Measurements from ENCODE around the gene IMMP2L.

The IMMP2L gene

GRCh38 chr7:111067682-111068081 is 494.6 kb downstream of the IMMP2L start:
- no peak for TF ChIP-seq CTCF (IDR thresholded peaks at IDR 0.05; ENCODE audit: poor library complexity, severe bottlenecking)
- Histone ChIP-seq H3K4me1 (ENCODE audit: insufficient read depth, poor library complexity, severe bottlenecking) (no peaks in the 10 kb centered on the region), H3K9me3 (ENCODE audit: severe bottlenecking) (no peaks in the 10 kb centered on the region), H3K4me3 (ENCODE audit: severe bottlenecking) (no peak overlapping the region), H3K27ac (ENCODE audit: poor library complexity, severe bottlenecking) (no peak overlapping the region), H3K36me3 (ENCODE audit: low read depth) (no peaks in the 10 kb centered on the region), H3K27me3 (ENCODE audit: insufficient read depth, poor library complexity, severe bottlenecking) (no peaks in the 10 kb centered on the region)
- DNase-seq (ENCODE audit: low spot score) = no peak
- ATAC-seq (ENCODE audit: low read depth) = no peak

GRCh38 chr7:111067251-111067650 is 495.0 kb downstream of the IMMP2L start:
- no peak for DNase-seq (ENCODE audit: low spot score)
- no peak for ATAC-seq (ENCODE audit: low read depth)
- H3K27ac ChIP-seq (ENCODE audit: poor library complexity, severe bottlenecking) = no peak overlapping the region
- no peaks in the 10 kb centered on the region for H3K36me3 ChIP-seq (ENCODE audit: low read depth)
- no peak for TF ChIP-seq CTCF (IDR thresholded peaks at IDR 0.05; ENCODE audit: poor library complexity, severe bottlenecking)
- H3K27me3 ChIP-seq (ENCODE audit: insufficient read depth, poor library complexity, severe bottlenecking) = no peaks in the 10 kb centered on the region
- H3K4me1 ChIP-seq (ENCODE audit: insufficient read depth, poor library complexity, severe bottlenecking) = no peaks in the 10 kb centered on the region
- no peak overlapping the region for H3K4me3 ChIP-seq (ENCODE audit: severe bottlenecking)
- no peaks in the 10 kb centered on the region for H3K9me3 ChIP-seq (ENCODE audit: severe bottlenecking)

- Histone ChIP-seq H3K27ac (ENCODE audit: poor library complexity, severe bottlenecking) (no peak overlapping the region), H3K36me3 (ENCODE audit: low read depth) (no peaks in the 10 kb centered on the region), H3K9me3 (ENCODE audit: severe bottlenecking) (no peaks in the 10 kb centered on the region), H3K4me1 (ENCODE audit: insufficient read depth, poor library complexity, severe bottlenecking) (no peaks in the 10 kb centered on the region), H3K4me3 (ENCODE audit: severe bottlenecking) (no peak overlapping the region), H3K27me3 (ENCODE audit: insufficient read depth, poor library complexity, severe bottlenecking) (no peaks in the 10 kb centered on the region)
- DNase-seq (ENCODE audit: low spot score) (no peak), ATAC-seq (ENCODE audit: low read depth) (no peak)
- no peak for TF ChIP-seq CTCF (IDR thresholded peaks at IDR 0.05; ENCODE audit: poor library complexity, severe bottlenecking)
Observed at GRCh38 chr7:111063166-111063565, 499.1 kb downstream of the IMMP2L start.

GRCh38 chr7:111059833-111060232 is 502.5 kb downstream of the IMMP2L start:
- no peaks in the 10 kb centered on the region for H3K36me3 ChIP-seq (ENCODE audit: low read depth)
- H3K9me3 ChIP-seq (ENCODE audit: severe bottlenecking) = no peaks in the 10 kb centered on the region
- DNase-seq (ENCODE audit: low spot score) = no peak
- H3K27ac ChIP-seq (ENCODE audit: poor library complexity, severe bottlenecking) = no peak overlapping the region
- ATAC-seq (ENCODE audit: low read depth) = no peak
- H3K4me1 ChIP-seq (ENCODE audit: insufficient read depth, poor library complexity, severe bottlenecking) = no peaks in the 10 kb centered on the region
- H3K4me3 ChIP-seq (ENCODE audit: severe bottlenecking) = no peak overlapping the region
- no peak for TF ChIP-seq CTCF (IDR thresholded peaks at IDR 0.05; ENCODE audit: poor library complexity, severe bottlenecking)
- H3K27me3 ChIP-seq (ENCODE audit: insufficient read depth, poor library complexity, severe bottlenecking) = no peaks in the 10 kb centered on the region

GRCh38 chr7:111057066-111057465 is 505.2 kb downstream of the IMMP2L start:
- TF ChIP-seq CTCF (IDR thresholded peaks at IDR 0.05; ENCODE audit: poor library complexity, severe bottlenecking) = no peak
- Histone ChIP-seq H3K27ac (ENCODE audit: poor library complexity, severe bottlenecking) (no peak overlapping the region), H3K9me3 (ENCODE audit: severe bottlenecking) (no peaks in the 10 kb centered on the region), H3K4me1 (ENCODE audit: insufficient read depth, poor library complexity, severe bottlenecking) (no peaks in the 10 kb centered on the region), H3K27me3 (ENCODE audit: insufficient read depth, poor library complexity, severe bottlenecking) (no peaks in the 10 kb centered on the region), H3K4me3 (ENCODE audit: severe bottlenecking) (no peak overlapping the region), H3K36me3 (ENCODE audit: low read depth) (no peaks in the 10 kb centered on the region)
- ATAC-seq (ENCODE audit: low read depth) (no peak), DNase-seq (ENCODE audit: low spot score) (no peak)

All from RWPE2 (cell line).